BLaER1 treated with 17β-estradiol and CSF1 and Interleukin-3, amounts not matched to agents 10 nM and 100 nM (cell line): ENCODE results near the gene GNAS-AS1.
"Not testable (repeated sequence)": the region's sequence is repeated elsewhere in the genome, so short reads cannot be mapped to it uniquely, and the experiment has no call there.

Source experiments
- H3K27ac ChIP-seq, 11 experiments: shearing (Covaris generic); formaldehyde crosslinking; 2 replicates each; pipeline ENCODE4 v1.8.1; 2022
- H3K27me3 ChIP-seq, 11 experiments: shearing (Covaris generic); formaldehyde crosslinking; 2 replicates each; pipeline ENCODE4 v1.8.1; 2022
- H3K36me3 ChIP-seq, 11 experiments: shearing (Covaris generic); formaldehyde crosslinking; 2 replicates each; pipeline ENCODE4 v1.8.1; 2022
- H3K4me1 ChIP-seq, 10 experiments: shearing (Covaris generic); formaldehyde crosslinking; 2 replicates each; pipeline ENCODE4 v1.8.1; 2022
- H3K4me2 ChIP-seq, 11 experiments: shearing (Covaris generic); formaldehyde crosslinking; 2 replicates each; pipeline ENCODE4 v1.8.1; 2022
- H3K4me3 ChIP-seq, 10 experiments: shearing (Covaris generic); formaldehyde crosslinking; 2 replicates each; pipeline ENCODE4 v1.8.1; 2022
- H3K9ac ChIP-seq, 11 experiments: shearing (Covaris generic); formaldehyde crosslinking; 2 replicates each; pipeline ENCODE4 v1.8.1; 2022
- H3K9me3 ChIP-seq, 11 experiments: shearing (Covaris generic); formaldehyde crosslinking; replicated peaks in 1 of 11; 2 replicates each; pipeline ENCODE4 v1.8.1; 2022
- H4K20me1 ChIP-seq, 11 experiments: shearing (Covaris generic); formaldehyde crosslinking; 2 replicates each; pipeline ENCODE4 v1.8.1; 2022
- Cebpa-rat ChIP-seq, 11 experiments: shearing (Covaris generic); IDR thresholded peaks; 2 replicates each; pipeline ENCODE4 v1.8.1; 2022

The GNAS-AS1 gene

DNA sequence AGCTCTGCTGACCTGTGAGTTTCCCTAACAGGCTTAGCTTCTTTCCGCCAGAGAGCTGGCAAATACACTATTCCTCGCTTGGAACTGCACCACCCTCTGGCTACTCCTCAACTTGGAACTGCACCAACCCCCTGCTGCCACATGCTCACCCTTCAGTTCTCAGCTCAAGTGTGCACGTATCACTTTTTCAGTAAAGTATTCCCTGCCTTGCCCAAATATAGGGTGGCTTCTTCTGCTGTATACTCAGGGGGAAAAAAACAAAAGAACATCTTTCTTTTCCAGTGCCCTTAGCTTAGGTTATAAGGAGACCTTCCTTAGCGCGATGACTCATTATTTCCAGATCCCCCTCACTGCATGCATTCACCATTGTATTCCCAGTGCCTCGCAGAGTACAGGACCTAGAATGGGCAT is 21.2 kb downstream of the GNAS-AS1 start:
- H3K4me2 ChIP-seq: no peak overlapping the region
- peaks cover 0 to 6% (median 0%) of the 10 kb centered on the region in 11 experiments; a peak in 3 of 22 replicates for H3K9me3 ChIP-seq
- H3K4me1 ChIP-seq: peaks cover 5 to 24% (median 12%) of the 10 kb centered on the region in 10 experiments; a peak in 18 of 20 replicates
- H3K9ac ChIP-seq: no peak overlapping the region
- H3K4me3 ChIP-seq: no peak overlapping the region
- no peak for TF ChIP-seq Cebpa-rat (IDR thresholded peaks at IDR 0.05)
- no peak overlapping the region for H3K27ac ChIP-seq
- H3K36me3 ChIP-seq: no peaks in the 10 kb centered on the region
- no peaks in the 10 kb centered on the region for H4K20me1 ChIP-seq
- no peaks in the 10 kb centered on the region; a peak in 1 of 22 replicates for H3K27me3 ChIP-seq

DNA sequence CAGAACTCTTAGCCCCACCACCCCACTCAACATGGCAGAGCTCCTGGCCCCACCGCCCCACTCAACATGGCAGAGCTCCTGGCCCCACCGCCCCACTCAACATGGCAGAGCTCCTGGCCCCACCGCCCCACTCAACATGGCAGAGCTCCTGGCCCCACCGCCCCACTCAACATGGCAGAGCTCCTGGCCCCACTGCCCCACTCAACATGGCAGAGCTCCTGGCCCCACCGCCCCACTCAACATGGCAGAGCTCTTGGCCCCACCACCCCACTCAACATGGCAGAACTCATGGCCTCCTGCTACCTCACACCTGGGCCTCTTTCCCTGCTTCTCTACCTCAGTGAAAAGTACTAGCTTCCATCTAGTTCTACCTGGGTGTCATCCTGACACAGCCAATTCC is 21.9 kb downstream of the GNAS-AS1 start:
- H3K27ac ChIP-seq, H4K20me1 ChIP-seq, H3K27me3 ChIP-seq, H3K9ac ChIP-seq, H3K36me3 ChIP-seq, H3K4me2 ChIP-seq, H3K9me3 ChIP-seq, H3K4me3 ChIP-seq: not testable (repeated sequence)
- peaks cover 0 to 22% (median 10%) of the 10 kb centered on the region in 10 experiments; a peak in 12 of 20 replicates for H3K4me1 ChIP-seq

DNA sequence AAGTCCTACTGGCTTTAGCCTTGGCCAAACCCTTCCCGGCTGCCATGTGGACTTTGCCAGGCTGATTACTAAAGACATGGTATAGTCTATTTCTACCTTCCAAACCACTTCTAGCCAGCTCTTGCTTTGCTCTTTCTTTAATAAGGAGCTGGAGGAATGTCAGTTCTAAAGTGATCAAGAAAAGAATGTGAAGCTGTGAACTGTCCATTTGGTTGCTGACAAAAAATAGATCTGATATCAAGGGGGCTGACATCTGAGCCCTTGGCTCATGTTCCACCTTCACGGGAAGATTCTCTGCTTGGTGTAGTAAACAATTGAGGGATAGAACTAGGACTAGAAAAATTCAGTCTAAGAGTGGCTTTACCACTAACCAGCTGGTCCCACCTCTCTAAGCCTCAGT is 22.6 kb downstream of the GNAS-AS1 start:
- peaks cover 0 to 15% (median 9%) of the 10 kb centered on the region in 10 experiments; a peak in 12 of 20 replicates for H3K4me1 ChIP-seq
- H4K20me1 ChIP-seq: no peaks in the 10 kb centered on the region

DNA sequence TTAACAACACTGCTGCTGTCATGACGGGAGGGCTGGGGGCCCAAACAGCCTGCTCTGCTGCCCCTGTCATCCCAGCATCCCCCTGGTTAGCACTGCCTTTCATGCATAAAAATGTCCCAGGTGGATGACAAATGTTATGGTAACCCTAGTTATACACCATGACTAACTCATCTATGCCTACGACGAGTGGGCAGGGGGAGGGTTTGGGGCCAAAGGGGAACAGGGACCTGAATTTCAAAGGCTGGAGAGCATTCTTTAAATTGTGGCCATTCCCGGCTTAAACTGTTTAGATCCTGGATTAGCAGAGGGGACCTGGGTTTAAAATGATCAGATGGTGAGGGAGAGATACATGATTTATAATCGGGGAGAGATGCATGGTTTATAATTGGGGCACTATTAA is 24.4 kb downstream of the GNAS-AS1 start:
- Histone ChIP-seq H3K27me3 (no peaks in the 10 kb centered on the region), H3K36me3 (no peaks in the 10 kb centered on the region), H3K9me3 (peaks cover 0 to 14% (median 6%) of the 10 kb centered on the region in 11 experiments; a peak in 17 of 22 replicates), H3K9ac (no peak overlapping the region), H3K4me3 (no peak overlapping the region), H3K27ac (no peak overlapping the region), H4K20me1 (no peaks in the 10 kb centered on the region), H3K4me2 (no peak overlapping the region), H3K4me1 (no peaks in the 10 kb centered on the region)
- no peak for TF ChIP-seq Cebpa-rat (IDR thresholded peaks at IDR 0.05)

More for the DNA sequence above, 22.6 kb downstream of the GNAS-AS1 start:
- Histone ChIP-seq H3K9me3 (peaks cover 0 to 6% (median 0%) of the 10 kb centered on the region in 11 experiments; a peak in 3 of 22 replicates), H3K9ac (no peak overlapping the region), H3K36me3 (no peaks in the 10 kb centered on the region), H3K27me3 (no peaks in the 10 kb centered on the region), H3K27ac (no peak overlapping the region), H3K4me3 (no peak overlapping the region), H3K4me2 (no peak overlapping the region)
- TF ChIP-seq Cebpa-rat (IDR thresholded peaks at IDR 0.05): no peak

DNA sequence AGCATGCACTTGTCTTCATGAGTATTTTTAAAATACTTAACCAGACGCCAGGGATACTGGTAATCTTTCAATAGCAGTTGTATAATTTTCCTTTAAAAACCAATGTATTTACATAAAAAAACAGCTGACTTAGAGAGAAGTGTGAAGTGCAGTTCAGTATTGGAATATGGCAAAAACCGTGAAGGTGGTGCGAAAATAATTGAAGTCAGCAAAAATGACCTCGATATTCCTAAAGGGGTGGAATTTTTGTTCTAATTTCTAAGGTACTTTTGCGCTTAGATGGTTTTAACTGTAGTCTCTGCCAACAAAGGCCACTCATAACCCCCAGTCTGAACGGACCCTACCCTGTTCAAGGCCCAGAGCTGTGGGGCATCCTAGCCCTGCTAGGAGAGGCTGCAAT is 25.3 kb downstream of the GNAS-AS1 start:
- Histone ChIP-seq H3K4me1 (no peaks in the 10 kb centered on the region), H3K27ac (no peak overlapping the region), H3K36me3 (no peaks in the 10 kb centered on the region; a peak in 1 of 22 replicates), H4K20me1 (no peaks in the 10 kb centered on the region), H3K4me2 (no peak overlapping the region), H3K9me3 (peaks cover 7 to 22% (median 14%) of the 10 kb centered on the region in 11 experiments), H3K27me3 (no peaks in the 10 kb centered on the region), H3K4me3 (no peak overlapping the region), H3K9ac (no peak overlapping the region)
- TF ChIP-seq Cebpa-rat (IDR thresholded peaks at IDR 0.05): no peak

DNA sequence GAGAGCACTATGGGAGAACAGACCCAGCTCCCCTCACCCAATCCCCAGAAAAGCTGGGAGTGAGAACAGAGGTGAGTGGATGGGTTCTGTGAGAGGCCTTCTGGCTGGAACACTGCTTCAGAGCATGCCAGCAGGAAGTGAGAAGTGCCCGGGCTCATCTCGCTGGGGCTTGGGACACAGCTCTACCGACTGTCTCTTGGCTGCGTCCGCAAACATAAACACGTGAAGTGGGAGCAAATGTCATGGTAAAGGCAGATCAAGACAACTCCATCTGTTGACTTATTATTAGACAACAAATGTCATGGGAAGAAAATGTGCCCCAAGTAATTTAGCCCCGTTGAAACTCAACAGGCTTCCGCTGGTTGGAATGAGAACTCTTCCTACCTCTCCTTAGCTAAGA is 25.9 kb downstream of the GNAS-AS1 start:
- no peak for TF ChIP-seq Cebpa-rat (IDR thresholded peaks at IDR 0.05)
- H3K27ac ChIP-seq: no peak overlapping the region
- H3K9me3 ChIP-seq: peaks cover 13 to 28% (median 20%) of the 10 kb centered on the region in 11 experiments
- H3K4me2 ChIP-seq: no peak overlapping the region
- no peak overlapping the region for H3K9ac ChIP-seq
- H3K27me3 ChIP-seq: no peaks in the 10 kb centered on the region
- no peaks in the 10 kb centered on the region for H3K4me1 ChIP-seq
- no peak overlapping the region for H3K4me3 ChIP-seq
- no peaks in the 10 kb centered on the region; a peak in 1 of 22 replicates for H3K36me3 ChIP-seq
- H4K20me1 ChIP-seq: no peaks in the 10 kb centered on the region

DNA sequence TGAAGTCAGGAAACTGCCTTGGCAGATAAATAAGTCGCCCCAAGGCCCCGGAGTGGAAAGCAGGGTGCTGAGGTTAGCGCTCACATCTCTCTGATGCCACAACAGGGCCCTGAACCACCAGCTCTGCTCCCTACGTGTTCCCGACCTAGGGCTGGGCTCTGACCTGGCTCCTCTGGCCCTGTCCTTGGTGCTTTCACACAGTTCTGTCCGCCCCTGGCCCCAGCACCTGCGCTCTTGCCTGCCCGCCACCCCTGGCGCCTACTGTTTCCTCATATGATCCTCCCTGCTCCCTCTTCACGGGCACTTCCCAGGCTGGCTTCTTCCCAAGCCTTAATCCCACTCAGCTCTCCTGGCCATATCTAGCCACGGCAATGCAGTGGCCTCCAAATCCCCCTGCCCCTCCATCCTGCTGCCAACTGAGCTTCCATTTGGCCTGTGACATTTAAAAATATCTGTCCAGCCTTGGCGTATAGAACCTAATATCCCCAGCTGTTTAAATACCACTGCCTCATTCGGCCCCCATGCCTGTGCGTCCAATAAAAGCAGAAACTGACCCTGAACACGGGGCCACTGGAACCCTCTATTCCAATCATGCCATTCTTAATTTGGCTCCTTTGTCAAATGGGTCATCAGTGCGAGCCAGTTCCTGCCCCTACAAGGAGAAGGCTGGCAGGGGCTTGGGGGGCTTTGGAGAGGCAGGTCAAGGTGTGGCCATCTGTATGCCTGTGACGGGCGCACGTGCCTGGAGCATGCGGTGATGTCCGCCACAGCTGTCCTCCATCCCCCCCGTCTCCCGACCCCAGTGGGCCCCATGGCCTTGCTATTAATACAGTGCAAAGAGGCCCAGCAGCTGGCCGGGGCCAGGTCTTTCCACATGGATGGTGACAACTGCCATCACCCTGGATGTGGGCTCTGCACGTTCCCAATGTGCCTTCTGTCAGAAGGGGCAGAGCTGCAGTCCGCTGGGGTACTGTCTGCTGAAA is 27.7 kb downstream of the GNAS-AS1 start:
- Histone ChIP-seq H3K4me2 (no peak overlapping the region), H3K27ac (no peak overlapping the region), H3K9me3 (peaks cover 13 to 32% (median 24%) of the 10 kb centered on the region in 11 experiments), H4K20me1 (0 out of 22 replicates have a peak, but pooled peaks cover 0 to 2% (median 0%) of the 10 kb centered on the region in 11 experiments), H3K9ac (no peak overlapping the region), H3K4me3 (no peak overlapping the region), H3K36me3 (no peaks in the 10 kb centered on the region; a peak in 1 of 22 replicates), H3K4me1 (peaks cover 0 to 4% (median 0%) of the 10 kb centered on the region in 10 experiments; a peak in 2 of 20 replicates), H3K27me3 (peaks cover 0 to 3% (median 0%) of the 10 kb centered on the region in 11 experiments; a peak in 1 of 22 replicates)
- TF ChIP-seq Cebpa-rat (IDR thresholded peaks at IDR 0.05): no peak

DNA sequence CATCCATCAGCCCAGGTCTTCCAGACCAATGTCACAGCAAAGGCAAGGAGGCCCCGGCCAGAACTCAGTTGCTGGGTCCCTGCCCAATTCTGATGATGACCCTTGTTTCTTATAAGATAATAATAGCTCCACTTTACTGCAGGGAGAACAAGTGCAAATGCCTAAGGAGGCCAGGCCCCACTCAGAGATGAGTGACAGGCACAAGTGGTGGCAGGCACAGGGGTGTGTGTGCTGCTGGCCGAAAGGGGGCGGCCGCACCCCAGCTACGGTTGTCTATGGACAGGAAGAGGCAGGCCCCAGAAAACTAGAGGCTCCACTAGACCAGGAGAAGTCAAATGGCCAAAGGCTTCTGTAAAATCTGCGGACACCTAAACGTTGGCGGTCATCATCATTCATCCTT is 28.6 kb downstream of the GNAS-AS1 start:
- Histone ChIP-seq H3K9ac (no peak overlapping the region), H4K20me1 (0 out of 22 replicates have a peak, but pooled peaks cover 0 to 5% (median 0%) of the 10 kb centered on the region in 11 experiments), H3K9me3 (peaks cover 13 to 32% (median 24%) of the 10 kb centered on the region in 11 experiments), H3K36me3 (no peaks in the 10 kb centered on the region; a peak in 1 of 22 replicates), H3K4me3 (no peak overlapping the region), H3K4me2 (no peak overlapping the region), H3K4me1 (peaks cover 0 to 13% (median 6%) of the 10 kb centered on the region in 10 experiments; a peak in 12 of 20 replicates), H3K27ac (no peak overlapping the region), H3K27me3 (peaks cover 0 to 12% (median 0%) of the 10 kb centered on the region in 11 experiments; a peak in 6 of 22 replicates)
- TF ChIP-seq Cebpa-rat (IDR thresholded peaks at IDR 0.05): no peak

DNA sequence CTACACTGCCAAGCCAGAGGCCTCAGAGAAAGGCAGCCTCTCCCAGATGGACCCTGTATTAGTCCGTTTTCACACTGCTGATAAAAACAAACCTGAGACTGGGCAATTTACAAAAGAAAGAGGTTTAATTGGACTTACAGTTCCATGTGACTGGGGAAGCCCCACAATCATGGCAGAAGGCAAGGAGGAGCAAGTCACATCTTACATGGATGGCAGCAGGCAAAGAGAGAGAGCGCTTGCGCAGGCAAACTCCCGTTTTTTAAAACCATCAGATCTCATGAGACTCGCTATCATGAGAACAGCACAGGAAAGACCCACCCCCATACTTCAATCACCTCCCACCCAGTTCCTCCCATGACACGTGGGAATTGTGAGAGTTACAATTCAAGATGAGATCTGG is 30.2 kb downstream of the GNAS-AS1 start:
- H3K36me3 ChIP-seq, H4K20me1 ChIP-seq, H3K4me2 ChIP-seq, H3K4me3 ChIP-seq, H3K27ac ChIP-seq, H3K9ac ChIP-seq: not testable (repeated sequence)
- H3K4me1 ChIP-seq: peaks cover 0 to 30% (median 17%) of the 10 kb centered on the region in 10 experiments; a peak in 16 of 20 replicates
- H3K9me3 ChIP-seq: peaks cover 13 to 32% (median 24%) of the 10 kb centered on the region in 11 experiments
- peaks cover 0 to 18% (median 0%) of the 10 kb centered on the region in 11 experiments; a peak in 7 of 22 replicates for H3K27me3 ChIP-seq
